VCaP (cell line): ENCODE data around the gene SLC9A4.

Source experiments
- H3K27ac ChIP-seq: fragments of 450-650 bp; 2 replicates; pipeline ENCODE4 v1.5.1; 2017
- TF ChIP-seq, protein P1 (sequence below): fragments of 450-650 bp; conservative IDR thresholded peaks from 2 replicates; pipeline ENCODE4 v1.5.1; 2017; ENCODE audit warnings: mild to moderate bottlenecking, moderate library complexity

Gene SLC9A4

DNA sequence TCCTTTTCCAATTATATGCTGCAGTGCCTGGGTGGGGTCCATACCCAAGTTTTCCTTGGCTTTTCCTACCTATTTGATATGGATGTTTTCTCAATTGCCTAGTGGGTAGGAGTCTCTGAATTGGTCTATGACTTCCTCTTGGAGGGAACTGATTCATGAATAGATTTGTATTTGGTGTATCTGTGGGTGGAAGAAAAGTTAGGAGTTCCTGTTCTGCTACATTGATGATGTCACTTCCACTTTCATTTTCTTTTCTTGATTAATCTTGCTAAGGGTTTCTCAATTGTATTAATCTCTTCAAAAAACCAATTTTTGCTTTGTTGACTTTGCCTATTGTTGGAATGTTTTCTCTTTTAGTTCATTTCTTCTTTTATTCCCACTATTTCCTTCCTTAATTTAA is 108.9 kb downstream of the SLC9A4 start:
- TF ChIP-seq, protein P1, sequence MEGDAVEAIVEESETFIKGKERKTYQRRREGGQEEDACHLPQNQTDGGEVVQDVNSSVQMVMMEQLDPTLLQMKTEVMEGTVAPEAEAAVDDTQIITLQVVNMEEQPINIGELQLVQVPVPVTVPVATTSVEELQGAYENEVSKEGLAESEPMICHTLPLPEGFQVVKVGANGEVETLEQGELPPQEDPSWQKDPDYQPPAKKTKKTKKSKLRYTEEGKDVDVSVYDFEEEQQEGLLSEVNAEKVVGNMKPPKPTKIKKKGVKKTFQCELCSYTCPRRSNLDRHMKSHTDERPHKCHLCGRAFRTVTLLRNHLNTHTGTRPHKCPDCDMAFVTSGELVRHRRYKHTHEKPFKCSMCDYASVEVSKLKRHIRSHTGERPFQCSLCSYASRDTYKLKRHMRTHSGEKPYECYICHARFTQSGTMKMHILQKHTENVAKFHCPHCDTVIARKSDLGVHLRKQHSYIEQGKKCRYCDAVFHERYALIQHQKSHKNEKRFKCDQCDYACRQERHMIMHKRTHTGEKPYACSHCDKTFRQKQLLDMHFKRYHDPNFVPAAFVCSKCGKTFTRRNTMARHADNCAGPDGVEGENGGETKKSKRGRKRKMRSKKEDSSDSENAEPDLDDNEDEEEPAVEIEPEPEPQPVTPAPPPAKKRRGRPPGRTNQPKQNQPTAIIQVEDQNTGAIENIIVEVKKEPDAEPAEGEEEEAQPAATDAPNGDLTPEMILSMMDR, result no peak
- no peak overlapping the region for H3K27ac ChIP-seq

DNA sequence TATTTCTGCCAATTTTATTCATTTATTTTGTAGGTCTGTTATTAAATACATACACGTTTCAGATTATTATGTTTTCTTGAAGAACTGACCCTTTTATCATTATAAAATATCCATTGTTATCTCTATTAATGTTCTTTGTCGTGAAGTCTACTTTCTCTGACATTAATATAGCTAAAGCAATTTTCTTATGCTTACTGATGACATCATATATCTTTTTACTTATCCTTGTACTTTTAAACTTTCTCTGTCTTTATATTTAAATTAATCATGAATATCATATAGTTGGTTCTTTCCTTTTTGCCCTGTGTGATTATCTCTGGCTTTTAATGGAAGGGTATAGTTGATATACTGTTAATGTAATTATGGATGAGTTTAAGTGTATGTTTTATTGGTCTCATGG is 109.8 kb downstream of the SLC9A4 start:
- TF ChIP-seq, protein P1, result no peak
- no peak overlapping the region for H3K27ac ChIP-seq
